ENCODE data around the gene PRDM1.

PRDM1 gene

DNA sequence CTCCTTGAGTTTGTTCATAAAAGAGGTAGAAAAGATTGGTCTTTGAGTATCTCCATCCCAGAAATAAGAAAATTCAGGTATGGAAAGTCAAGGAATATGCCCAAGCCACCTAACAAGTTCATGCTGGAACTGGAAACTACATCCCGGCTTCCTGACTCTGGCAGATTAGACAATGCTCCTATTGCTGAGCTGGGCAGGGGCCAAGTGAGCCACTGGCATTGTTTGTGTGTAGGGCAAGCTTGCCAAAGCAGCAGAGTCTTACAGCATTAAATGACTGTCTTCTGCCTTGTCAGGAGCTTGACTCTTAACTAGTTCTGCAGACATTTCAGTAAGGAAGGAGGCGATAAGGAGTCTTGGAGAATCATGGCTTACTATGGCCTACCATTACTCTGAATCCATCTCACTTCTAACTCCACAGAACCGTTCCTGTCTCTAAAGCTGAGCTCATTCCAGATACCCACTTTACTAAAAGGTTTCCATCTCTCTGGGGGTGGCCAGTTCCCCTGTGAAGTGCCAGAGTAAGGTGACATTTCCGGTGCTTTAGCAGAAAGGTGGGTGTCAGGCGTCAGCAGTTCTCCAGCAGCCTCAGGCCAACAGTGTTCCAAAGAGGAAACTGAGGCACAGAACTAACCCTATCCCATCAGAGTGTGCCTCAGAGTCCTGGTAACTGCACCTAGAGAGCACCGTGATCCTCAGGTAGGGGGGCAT is 30.1 kb downstream of the PRDM1 start:
- DNase-seq (ENCODE audit: low read depth) = no peak

DNA sequence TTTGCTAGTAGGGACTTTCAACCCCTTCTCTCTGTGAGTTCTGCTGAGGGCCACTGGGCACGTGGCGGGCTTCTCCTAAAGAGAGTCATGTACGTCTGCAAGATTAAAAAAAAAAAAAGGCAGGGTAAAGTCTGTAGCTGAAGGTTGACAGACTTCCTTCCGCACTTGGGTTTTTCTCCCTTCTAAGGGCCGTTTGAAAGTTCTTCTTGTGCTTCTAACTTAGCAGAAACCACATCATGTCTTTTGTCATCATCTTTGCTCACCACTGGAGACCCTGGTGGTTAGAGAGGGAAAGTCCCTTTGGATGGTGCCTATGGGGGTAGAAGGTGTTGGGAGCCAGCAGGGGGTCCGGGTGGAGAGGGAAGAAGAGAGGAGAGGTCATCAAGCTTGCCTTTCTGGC is 31.4 kb downstream of the PRDM1 start:
- peak; percentile 45 for DNase-seq (ENCODE audit: low read depth)

DNA sequence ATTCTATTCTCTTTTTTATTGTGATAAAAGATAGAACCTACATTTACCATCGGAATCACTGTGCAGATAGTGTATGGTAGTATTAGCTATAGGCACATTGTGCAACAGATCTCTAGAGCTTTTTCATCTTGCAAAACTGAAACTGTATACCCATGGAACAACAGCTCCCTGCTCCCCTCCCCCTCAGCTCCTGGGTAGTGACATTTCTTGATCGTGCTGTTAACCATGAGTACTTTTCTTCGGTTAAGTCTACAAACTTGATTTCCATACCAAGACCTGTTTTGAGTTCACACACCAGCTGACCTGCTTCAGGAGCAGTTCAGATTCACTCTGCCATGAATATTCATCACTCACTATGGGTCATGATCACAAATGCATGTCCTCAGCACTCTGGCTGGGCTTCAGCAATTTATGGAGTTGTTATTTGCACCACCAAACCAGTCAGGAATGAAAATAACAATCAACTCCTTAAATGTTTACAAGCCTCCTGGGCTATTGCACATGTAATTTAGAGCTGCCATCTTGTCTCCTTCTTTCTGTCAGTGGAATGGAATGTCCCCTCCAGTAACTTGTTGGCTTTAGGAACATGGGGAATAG is 32.8 kb downstream of the PRDM1 start:
- no peak for DNase-seq (ENCODE audit: low read depth)

DNA sequence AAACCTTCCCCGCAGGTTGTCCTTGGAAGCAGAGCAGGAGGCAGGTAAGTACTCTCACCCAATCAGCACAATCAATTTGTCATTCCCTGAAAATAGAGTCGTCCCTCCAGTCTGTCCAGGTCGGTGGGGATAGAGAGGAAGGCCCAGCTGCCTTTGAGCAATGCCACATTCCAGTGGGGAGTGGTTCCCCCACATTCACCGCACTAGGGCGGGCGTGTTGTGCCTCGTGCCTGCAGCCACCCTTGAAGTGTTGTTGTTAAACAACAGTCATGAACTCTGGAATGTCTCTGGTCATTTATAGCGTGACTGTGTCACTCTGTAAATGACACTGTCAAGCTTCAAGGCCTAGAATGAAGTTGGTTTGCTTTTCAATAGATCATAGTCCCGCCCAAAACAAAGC is 33.4 kb downstream of the PRDM1 start:
- DNase-seq (ENCODE audit: low read depth) = no peak

DNA sequence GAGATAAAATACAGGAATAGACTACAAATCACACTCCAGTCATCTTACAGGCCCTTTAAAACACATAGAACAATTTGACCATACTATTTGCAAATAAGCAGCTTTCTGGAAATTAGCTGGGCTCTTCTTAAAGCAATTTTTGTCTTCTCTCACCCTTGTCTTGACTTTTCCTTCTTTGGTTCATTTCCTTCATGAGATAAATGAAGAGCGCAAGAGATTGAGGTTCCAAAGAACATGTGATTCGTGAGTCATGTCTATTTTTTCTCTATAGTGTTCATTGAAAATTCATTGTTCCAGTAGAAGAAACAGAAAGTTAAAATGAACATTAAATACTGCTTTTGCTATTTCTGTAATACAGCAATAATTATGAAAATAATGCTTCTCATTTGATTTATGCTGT is 33.9 kb downstream of the PRDM1 start:
- DNase-seq (ENCODE audit: low read depth) = no peak

DNA sequence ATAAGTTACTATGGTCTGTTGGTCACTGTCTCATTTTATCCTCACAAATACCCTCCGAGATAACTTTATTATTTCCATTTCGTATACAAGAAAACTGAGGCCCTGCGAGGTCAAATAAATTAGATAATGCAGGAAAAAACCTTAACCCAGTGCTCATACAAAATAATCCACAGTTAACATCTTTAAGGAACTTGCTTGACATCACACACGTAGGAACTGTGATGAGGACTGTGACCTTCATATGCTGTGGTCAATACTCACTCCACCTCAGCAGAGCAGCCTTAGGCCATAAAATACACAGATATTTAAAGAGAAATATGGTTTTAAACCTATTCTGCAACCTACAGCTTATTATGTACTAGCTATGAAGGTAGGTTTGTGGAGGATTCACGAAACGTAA is 34.3 kb downstream of the PRDM1 start:
- DNase-seq (ENCODE audit: low read depth) = no peak

DNA sequence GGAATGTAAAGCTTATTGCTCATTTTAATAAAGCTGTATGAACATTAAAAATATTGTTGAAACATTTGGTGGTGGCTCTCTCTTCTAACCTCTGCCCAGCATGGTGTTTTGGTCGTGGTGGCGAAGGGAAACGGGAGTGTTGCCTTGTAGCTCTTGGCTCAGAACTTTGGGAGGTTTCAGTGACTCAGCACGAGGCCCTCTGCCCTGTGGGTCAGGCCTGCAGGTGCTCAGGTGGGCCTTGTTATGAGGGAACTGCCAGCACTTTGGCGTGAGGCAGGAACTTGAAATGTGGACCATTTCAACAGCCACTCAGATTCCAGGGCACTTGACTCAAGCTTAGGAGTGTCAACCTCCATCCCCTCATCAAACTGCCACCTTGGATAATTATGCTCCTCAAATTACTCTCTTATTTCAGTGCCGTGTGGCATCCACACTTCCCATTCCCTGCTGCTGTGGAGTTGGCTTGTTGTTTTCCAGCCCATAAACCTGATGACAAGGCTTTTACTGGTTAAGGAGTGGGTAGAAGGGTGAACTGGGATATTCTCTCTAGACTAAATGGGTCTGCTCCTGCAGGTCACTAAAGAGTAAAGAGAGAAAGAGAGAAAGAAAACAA is 36.3 kb downstream of the PRDM1 start:
- no peak for DNase-seq (ENCODE audit: low read depth)

DNA sequence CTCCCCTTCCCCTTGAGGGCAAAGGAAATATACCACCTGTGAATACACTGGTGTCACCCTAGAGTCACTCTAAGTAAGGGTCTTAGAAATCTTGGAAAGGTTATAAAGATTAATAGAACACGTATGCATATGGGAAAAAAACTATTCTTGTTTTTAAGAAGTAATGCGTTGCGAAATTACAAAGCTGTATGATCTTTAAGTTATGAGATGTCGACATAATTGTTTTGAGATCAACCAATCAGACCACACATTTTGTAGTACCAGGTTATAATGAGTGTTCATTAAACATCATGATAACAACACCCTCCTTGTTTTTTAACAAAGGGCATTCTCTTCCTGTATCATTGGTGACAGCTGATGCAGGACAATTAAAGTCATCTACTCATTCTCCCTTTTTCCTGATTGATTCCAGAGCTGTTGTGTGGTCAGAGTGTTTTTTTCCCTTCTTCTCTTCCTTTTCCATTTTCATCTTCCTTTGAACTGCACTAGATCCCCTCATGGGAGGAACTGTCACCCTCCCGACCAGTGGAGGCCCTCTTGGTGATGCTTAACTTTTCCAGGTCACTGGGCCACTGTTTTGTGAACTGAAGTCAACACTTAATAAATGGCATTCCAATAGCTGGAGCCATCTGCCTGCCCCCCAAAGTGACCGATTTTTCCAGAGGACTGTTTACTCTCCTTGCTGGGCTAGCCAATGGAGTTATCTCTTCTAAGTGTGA is 37.0 kb downstream of the PRDM1 start:
- no peak for DNase-seq (ENCODE audit: low read depth)

DNA sequence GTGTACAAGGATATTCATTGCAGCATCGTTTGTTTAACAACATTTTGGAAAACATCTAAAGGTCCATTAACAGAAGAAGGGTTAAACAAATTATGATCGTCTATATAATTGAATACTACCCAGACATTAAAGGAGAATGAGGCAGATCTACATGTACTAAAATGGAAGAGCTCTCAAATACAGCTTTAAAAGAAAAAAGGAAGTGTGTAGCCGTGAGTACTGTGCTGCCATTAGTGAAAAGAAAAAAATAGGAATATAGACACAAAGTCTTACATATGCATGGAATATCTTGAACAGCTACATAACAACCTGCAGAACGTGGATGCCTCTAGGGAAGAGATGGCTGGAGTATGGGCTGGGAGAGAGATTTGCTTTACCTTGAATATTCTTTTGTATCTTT is 37.9 kb downstream of the PRDM1 start:
- DNase-seq (ENCODE audit: low read depth) = no peak

DNA sequence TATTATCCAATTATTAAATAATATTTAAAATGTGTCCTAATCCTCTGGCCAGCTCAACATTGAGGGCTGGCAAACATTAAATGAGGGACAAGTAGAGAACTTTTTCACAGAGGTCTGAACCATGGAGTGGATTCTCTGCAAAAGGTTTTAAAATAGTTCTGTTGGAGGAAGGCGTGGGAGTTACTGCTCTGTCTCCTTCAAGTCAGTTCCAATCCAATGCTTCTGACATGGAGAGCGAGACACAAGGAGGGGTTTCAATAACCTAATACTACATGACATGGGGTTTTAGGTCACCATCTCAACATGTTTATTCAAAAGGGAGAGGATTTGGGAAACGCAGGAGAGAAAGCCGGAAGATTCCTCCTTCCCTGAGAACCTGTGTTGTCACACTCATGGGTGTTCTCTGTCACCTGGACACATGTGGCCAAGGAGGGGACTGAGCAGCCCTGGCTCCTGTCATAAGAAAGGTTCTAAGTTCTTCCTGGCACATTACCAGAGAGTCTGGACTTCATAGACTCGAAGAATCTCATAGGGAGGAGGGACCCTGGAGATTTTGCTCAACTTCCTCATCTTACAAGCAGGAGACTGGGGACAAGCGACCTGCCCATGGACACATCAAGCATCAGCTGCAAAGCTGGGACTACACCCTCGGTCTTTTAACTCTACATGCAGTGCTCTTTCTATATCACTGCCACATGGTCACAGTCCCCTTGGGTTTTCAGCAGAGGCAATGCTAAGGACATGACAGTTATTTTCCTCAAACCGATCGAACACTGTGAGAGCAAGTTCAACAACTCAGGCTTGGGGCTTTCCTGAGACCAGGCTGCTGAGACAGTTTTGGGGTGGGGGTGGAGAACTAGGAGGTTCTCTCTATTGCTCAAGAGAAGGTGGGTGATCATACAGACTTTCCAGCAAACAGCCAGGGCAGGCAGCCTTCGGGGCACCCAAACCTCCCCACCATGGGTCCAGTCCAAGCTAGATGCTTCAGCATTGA is 38.6 kb downstream of the PRDM1 start:
- DNase-seq (ENCODE audit: low read depth) = no peak

DNA sequence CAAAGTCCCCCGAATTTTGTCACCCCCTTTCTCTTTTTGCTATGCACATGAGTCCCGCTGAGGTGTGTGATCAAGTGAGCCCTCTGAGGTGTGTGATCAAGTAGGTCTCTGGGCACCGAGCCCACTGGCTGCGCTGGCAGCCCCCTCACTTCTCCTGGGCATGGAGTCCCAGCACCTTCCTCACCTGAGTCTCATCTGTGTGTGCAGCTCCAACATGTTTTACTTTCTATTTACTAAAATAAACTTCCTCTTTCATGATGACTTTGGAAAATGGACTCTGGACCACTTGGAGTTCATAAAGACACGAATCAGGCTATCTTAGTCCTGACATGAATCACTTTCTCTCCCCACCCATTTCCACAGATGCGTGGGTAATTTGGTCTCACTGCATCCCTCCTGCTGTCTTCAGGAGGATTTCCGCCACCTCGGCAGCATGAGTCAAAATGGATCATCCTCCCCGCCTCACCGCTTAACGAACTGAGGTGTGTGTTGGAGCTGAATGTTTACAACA is 39.8 kb downstream of the PRDM1 start:
- no peak for DNase-seq (ENCODE audit: low read depth)

DNA sequence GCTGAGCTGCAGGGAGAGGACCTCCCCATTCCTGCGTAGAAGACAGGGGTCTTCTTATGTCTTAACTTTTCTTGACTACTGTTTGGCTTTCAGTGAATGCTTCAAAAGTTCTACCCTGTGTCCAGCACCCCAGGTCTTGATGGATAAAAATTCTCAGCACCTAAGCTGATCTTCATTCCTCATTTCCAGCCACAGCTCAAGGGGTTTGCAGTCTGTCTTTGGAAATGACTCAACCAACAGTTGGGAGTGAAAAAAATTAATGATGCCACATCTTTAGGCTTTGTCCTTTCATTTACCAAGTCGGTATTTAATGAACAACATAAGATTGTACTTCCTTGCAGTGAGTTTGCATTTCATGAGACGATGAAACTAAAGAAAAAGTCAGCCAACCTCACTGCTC is 40.3 kb downstream of the PRDM1 start:
- no peak for DNase-seq (ENCODE audit: low read depth)

DNA sequence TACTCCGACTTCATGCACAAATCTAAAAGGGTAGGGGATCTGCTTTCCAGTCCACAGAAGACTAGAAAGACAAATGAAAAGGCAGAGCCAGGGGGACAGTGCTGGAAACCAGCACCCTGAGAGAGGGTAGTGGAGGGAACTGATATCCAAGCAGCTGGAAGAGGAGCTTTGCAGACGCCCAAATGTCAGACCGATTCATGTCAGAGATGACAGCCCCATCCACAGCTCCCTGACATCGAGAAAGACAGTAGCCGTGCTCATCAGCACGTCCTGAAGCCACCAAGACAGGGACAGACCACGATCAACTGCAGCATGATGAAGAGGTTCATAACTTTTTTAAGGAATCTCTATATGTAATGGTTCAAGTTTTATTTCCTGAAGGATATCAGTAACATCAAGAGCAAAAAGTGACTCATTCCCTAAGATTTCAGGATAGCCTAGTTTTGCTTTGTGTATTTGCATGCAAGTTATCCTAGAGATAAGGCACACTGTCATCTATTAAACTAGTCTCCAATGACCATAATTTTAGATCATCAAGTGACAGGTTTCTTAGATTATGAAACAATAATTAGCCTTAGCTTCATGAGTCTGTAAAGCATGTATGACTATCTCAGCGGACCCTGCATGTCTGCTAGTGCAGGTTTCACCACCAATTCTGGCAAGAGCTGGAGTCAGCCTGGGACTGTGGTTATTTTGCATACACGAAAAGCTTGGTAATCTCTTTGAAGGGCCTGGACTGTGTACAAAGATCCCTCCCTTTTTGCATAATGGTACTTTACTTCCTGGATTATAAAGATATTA is 43.0 kb downstream of the PRDM1 start:
- no peak for DNase-seq (ENCODE audit: low read depth)

DNA sequence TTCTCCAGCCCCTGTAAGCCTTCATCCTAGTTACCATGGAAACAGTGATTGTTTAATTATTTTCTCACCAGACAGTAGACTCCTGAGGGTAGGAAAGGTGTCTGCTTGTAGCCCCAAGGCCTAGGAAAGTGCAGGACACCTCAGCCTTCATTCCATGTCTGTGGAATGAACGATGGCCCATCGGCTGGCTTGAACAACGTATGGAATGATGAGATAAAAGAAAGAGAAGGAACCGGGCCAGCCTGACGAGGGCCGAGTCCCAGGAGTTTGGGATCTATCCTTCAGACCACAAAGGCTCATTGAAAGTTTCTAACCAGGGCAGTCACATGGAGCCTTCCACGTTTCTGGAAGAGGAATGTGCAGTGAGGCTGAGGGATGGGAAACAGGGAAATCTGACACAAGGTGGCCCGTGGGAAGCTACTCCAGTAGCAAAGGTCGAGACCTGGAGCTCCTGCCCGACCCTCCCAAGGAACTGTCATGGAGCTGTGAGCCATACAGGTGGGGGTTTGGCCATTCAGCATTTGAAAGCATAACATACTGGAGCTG is 46.1 kb downstream of the PRDM1 start:
- no peak for DNase-seq (ENCODE audit: low read depth)

DNA sequence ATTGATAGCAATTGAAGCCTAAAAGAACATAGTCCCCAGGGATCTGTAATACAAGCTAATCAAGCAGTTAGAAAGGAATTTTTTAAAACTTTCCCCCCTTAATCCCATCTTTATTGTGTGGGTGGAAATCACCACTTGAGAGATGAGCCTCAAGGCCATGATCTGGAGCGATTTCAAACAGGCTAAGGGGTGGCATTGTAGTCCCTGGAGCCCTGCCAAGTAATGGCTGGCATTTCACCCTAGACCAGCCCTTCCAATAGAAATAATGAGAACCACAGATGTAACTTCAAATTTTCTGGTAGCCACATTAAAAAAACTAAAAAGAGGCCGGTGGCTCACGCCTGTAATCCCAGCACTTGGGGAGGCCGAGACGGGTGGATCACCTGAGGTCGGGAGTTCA is 46.9 kb downstream of the PRDM1 start:
- no peak for DNase-seq (ENCODE audit: low read depth)

DNA sequence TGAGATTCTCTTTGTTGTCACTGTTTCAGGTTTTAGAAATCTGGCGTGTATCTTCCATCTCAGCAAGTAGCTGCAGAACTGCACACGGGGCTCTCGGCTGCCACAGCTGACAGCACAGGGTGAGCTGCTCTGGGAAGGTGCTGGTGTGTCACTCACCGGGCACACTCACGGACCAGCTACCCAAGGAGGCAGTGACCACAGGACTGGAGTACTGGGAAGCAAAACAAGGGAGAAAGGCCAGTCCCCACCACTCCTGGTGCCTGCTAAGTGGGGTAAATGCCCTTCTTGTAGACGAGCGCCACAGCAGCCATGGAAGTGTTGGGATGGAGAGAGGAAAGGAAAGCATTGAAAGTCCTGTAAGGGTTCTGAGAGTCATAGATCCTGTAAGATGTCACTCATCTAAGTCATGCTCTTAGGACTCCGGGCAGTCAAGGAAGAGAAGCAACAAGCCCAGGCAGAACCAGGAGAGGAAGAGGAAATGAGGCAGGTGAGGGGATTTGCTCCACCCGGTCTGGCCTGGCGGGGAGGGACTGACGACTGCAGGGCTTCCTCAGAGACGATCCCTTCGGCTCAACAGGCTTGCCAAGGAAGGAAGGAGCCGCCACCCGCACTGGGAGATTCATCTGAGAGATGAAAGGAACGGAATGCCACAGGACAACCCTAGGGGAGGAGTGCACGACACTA is 48.1 kb downstream of the PRDM1 start:
- DNase-seq (ENCODE audit: low read depth) = no peak

DNA sequence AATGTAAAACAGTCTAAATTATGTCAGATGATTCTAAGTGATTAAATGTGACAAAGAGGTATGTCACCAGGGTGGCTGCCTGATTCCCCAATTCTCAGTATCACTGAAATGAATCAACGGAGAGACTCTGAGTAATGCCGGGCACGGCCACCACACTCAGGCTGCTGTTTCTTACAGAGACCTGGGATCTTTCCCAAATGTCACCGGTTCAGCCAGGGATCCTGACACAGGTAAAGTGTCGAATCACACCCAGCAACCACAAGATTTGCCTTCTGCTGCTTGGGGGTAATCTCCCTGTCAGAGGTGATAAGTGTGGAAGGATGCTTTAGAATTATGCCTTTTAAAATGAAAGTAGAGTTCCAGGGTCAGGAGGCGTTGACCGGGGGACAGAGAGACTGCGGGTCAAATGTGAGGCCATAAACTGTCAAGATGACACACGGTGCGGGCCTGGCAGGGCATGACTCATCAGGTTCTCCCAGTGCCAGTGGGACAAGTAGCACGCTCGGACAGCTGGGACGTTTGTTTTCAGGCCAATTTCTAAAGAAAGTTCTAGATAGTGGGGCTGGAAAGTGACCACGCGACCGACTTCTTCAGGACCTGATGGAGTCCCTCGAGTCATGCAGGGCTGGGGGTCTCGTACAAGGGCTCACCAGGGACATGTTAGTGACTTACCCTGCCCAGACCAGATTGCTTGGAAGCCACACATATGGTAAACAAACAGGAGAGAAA is 48.9 kb downstream of the PRDM1 start:
- DNase-seq (ENCODE audit: low read depth) = no peak

DNA sequence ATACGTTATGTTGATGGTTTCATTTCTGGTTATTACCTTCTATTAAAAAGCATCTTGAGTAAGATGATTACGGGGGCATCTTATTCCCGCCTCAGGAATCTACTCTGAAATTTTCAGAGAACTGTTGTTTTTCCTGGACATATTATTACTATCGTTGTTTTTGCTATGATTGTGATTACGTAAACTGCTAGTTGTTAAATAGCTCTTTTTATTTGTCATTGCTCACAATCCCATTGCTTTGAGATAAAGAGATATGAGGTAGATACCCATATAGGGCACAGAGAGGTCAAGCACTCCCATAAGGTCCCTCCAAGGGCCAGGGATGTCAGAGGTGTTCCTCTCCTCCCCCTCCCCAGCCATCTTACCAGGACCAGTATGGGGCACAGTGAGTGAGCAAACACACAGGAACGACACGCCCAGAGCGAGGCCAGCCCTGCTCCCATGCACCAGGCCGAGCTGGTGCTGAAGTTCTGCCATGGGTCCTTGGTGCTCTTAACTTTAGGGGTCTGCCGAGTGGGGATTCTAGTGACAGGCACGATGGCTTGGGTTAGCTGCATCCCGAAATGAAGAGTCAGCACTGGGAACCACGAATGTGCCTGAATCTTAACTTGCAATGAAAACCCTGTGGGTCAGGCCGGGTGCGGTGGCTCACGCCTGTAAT is 49.9 kb downstream of the PRDM1 start:
- no peak for DNase-seq (ENCODE audit: low read depth)

DNA sequence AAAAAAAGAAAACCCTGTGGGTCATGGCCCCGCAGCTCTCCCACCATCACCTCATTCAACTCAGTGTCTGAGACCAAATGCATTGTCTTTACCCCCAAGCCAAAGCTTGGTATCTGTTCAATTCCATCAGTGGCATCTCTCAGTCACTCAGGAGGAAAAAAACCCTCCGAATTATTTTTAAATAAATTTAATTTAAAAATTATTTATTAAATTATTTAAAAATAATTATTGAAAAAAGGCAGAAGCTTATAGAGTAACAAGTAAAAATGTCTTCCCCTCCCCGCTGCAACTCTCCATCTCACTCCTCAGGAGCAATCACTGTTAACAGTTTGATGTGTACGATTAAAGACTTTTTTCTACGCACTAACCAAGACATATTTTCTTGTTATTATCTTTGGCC is 50.7 kb downstream of the PRDM1 start:
- no peak for DNase-seq (ENCODE audit: low read depth)

Data from stimulated activated CD8-positive, alpha-beta memory T cell treated with anti-CD3 and anti-CD28 coated beads, Interleukin-12 subunit alpha, Interleukin-12 subunit beta, amount 100 ng/mL, for 1 hour (primary cell).